ENCODE results near the gene PLET1.
"Not testable (repeated sequence)": the region's sequence is repeated elsewhere in the genome, so short reads cannot be mapped to it uniquely, and the experiment has no call there.

The PLET1 gene

DNA sequence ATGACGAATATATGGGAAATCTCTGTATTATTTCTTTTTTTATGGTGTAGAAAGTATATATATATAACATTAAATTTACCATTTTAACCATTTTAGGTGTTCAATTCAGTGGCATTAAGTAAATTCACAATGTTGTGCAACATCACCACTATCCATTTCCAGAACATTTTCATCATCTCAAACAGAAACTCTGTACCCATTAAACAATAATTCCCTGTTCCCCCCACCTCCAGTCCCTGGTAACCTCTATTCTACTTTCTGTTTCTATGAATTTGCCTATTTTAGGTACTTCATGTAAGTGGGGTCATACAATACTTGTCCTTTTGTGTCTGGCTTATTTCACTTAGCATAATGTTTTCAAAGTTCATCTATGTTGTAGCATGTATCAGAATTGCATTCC is 49.8 kb downstream of the PLET1 start:
- DNase-seq: no peak

DNA sequence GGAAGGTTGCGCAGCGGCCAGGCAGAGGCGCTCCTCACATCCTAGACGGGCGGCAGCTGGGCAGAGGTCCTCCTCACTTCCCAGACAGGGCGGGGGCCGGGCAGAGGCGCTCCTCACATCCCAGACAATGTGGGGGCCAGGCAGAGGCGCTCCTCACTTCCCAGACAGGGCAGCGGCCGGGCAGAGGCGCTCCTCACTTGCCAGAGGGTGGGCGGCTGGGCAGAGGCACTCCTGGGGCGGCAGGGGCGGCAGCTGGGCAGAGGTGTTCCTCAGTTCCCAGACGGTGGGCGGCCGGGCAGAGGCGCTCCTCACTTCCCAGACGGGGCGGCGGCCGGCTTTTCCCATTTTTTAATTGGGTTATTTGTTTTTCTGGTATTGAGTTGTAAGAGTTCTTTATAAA is 54.6 kb downstream of the PLET1 start:
- no peak for DNase-seq

DNA sequence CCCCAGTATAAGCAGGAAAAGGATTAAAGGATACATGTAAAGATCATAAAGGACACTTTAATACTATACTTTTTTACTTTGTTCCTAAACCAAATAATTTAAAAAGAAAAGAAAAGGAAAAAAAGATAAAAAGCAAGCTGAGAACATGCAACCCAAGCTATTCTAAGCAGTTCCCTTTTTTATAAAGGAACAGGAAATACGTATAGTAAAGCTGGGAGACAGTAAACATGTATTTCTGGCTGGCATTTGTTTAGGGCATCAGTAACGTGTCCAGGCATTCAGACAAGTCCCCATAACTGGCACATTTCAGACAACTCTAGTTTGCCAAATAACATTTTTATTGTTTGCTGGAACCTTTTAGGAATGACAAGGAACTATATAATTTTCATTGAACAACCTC is 60.4 kb downstream of the PLET1 start:
- DNase-seq: no peak

DNA sequence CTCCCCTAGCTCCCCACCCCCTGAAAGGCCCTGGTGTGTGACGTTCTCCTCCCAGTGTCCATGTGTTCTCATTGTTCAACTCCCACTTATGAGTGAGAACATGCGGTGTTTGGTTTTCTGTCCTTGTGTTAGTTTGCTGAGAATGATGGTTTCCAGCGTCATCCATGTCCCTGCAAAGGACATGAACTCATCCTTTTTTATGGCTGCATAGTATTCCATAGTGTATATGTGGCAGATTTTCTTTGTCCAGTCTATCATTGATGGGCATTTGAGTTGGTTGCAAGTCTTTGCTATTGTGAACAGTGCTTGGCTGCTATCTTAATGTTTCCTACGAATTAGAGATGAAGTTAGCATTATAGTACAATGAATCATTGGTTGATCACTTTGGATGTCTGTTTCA is 61.6 kb downstream of the PLET1 start:
- DNase-seq: not testable (repeated sequence)

All from activated CD8-positive, alpha-beta memory T cell treated with anti-CD3 and anti-CD28 coated beads, Interleukin-2, amount 50 U/mL, for 48 hours (primary cell).